HG03469 (cell line): ENCODE data around the gene ALK.

Experiments used
- ATAC-seq: cut with Tn5 transposase; IDR thresholded peaks from one replicate; pipeline ENCODE4 v1.9.1; 2021; ENCODE audit warnings: mild to moderate bottlenecking, moderate library complexity, moderate number of reproducible peaks; ENCODE audit not compliant: unreplicated experiment

The ALK gene

GRCh38 chr2:29614295-29614830 is 307.0 kb downstream of the ALK start:
- ATAC-seq, result no peak

- ATAC-seq, result no peak
These were observed 307.6 kb downstream of the ALK start for GRCh38 chr2:29613792-29614266.

- no peak for ATAC-seq
These were observed 308.3 kb downstream of the ALK start for GRCh38 chr2:29613067-29613466.

GRCh38 chr2:29612568-29612967 is 308.8 kb downstream of the ALK start:
- ATAC-seq, result no peak

GRCh38 chr2:29611850-29612249 is 309.5 kb downstream of the ALK start:
- no peak for ATAC-seq

GRCh38 chr2:29611261-29611660 is 310.1 kb downstream of the ALK start:
- no peak for ATAC-seq

- no peak for ATAC-seq
These were observed 310.8 kb downstream of the ALK start for GRCh38 chr2:29610569-29610968.

- ATAC-seq, result no peak
These were observed 314.4 kb downstream of the ALK start for GRCh38 chr2:29607038-29607420.

- no peak for ATAC-seq
These were observed 315.0 kb downstream of the ALK start for GRCh38 chr2:29606104-29607037.

GRCh38 chr2:29603341-29603740 is 318.0 kb downstream of the ALK start:
- no peak for ATAC-seq

- ATAC-seq, result no peak
These were observed 319.5 kb downstream of the ALK start for GRCh38 chr2:29601872-29602271.

GRCh38 chr2:29601321-29601720 is 320.1 kb downstream of the ALK start:
- no peak for ATAC-seq

GRCh38 chr2:29599946-29600345 is 321.4 kb downstream of the ALK start:
- ATAC-seq, result no peak

GRCh38 chr2:29598978-29599377 is 322.4 kb downstream of the ALK start:
- ATAC-seq, result no peak

- no peak for ATAC-seq
These were observed 324.4 kb downstream of the ALK start for GRCh38 chr2:29597035-29597434.

- ATAC-seq, result no peak
These were observed 324.8 kb downstream of the ALK start for GRCh38 chr2:29596584-29596983.

GRCh38 chr2:29591600-29591999 is 329.8 kb downstream of the ALK start:
- no peak for ATAC-seq

- no peak for ATAC-seq
These were observed 331.2 kb downstream of the ALK start for GRCh38 chr2:29590211-29590610.

GRCh38 chr2:29589440-29590103 is 331.8 kb downstream of the ALK start:
- no peak for ATAC-seq

- no peak for ATAC-seq
These were observed 333.8 kb downstream of the ALK start for GRCh38 chr2:29587402-29588190.

- ATAC-seq, result no peak
These were observed 334.5 kb downstream of the ALK start for GRCh38 chr2:29586919-29587318.
